BLaER1 (cell line): ENCODE measurements around the gene GDI2.
A peak's percentile ranks its signal among the peaks of the same experiment; 100 is the strongest.
"Not testable (repeated sequence)": the region's sequence is repeated elsewhere in the genome, so short reads cannot be mapped to it uniquely, and the experiment has no call there.

Source experiments
- H3K27ac ChIP-seq: shearing (Covaris generic); formaldehyde crosslinking; 2 replicates; pipeline ENCODE4 v1.8.1; 2022
- H3K27me3 ChIP-seq: shearing (Covaris generic); formaldehyde crosslinking; 2 replicates; pipeline ENCODE4 v1.8.1; 2022
- H3K36me3 ChIP-seq: shearing (Covaris generic); formaldehyde crosslinking; 2 replicates; pipeline ENCODE4 v1.8.1; 2022
- H3K4me1 ChIP-seq: shearing (Covaris generic); formaldehyde crosslinking; 2 replicates; pipeline ENCODE4 v1.8.1; 2022
- H3K4me2 ChIP-seq: shearing (Covaris generic); formaldehyde crosslinking; 2 replicates; pipeline ENCODE4 v1.8.1; 2022
- H3K4me3 ChIP-seq: shearing (Covaris generic); formaldehyde crosslinking; 2 replicates; pipeline ENCODE4 v1.8.1; 2022
- H3K9ac ChIP-seq: shearing (Covaris generic); formaldehyde crosslinking; 2 replicates; pipeline ENCODE4 v1.8.1; 2022
- H3K9me3 ChIP-seq: shearing (Covaris generic); formaldehyde crosslinking; 2 replicates; pipeline ENCODE4 v1.8.1; 2022
- H4K20me1 ChIP-seq: shearing (Covaris generic); formaldehyde crosslinking; 2 replicates; pipeline ENCODE4 v1.8.1; 2022
- Cebpa-rat ChIP-seq: shearing (Covaris generic); IDR thresholded peaks from 2 replicates; pipeline ENCODE4 v1.8.1; 2022

The GDI2 gene

DNA sequence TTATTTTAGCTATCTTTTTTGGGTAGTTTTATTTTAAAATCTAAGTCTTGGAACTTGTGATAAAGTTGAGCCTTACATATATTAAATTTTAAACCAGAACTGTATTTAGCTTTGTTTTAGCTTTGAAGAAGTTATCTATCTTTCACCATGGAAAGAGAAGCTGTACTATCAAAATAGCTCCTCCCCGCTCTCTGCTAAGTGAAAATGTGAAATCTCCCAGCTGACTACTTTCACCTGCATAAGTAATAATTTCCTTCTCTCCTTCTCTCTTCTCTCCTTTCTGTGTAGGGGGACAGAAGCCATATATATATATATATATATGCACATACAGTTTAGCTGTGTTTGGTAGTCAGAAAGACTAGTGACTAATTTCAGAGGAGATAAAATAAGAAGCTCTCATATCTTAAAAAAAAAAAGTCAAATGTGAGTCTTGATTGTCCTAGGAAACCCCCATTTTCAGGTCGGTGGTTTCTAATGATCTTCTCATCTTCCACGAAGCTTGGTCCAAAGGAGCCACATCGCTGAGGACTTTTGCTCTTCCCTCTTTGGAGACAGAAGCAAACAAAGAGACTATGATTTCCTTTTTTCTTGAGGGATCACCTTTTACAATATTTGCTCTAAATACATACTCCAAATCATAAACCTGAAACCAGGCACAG lies 30.6 kb upstream of the GDI2 start:
- Histone ChIP-seq H3K27me3 (no peaks in the 10 kb centered on the region), H3K4me2 (peak overlapping the region; percentile 23; the same call in 1 of the 2 replicates), H3K4me3 (no peak overlapping the region), H3K9ac (no peak overlapping the region), H3K9me3 (no peaks in the 10 kb centered on the region), H3K27ac (no peak overlapping the region), H3K4me1 (peaks cover 62% of the 10 kb centered on the region), H3K36me3 (no peaks in the 10 kb centered on the region), H4K20me1 (no peaks in the 10 kb centered on the region)
- no peak for TF ChIP-seq Cebpa-rat

- Histone ChIP-seq H3K9ac (0 out of 2 replicates have a peak overlapping the region, but pooled peaks have one; percentile 11), H3K4me3 (no peak overlapping the region), H3K36me3 (no peaks in the 10 kb centered on the region), H4K20me1 (no peaks in the 10 kb centered on the region), H3K4me1 (peaks cover 79% of the 10 kb centered on the region), H3K9me3 (no peaks in the 10 kb centered on the region), H3K4me2 (peak overlapping the region; percentile 93), H3K27ac (no peak overlapping the region), H3K27me3 (no peaks in the 10 kb centered on the region)
- no peak for TF ChIP-seq Cebpa-rat
These were observed 28.7 kb upstream of the GDI2 start for GRCh38 chr10:5841965-5842364.

DNA sequence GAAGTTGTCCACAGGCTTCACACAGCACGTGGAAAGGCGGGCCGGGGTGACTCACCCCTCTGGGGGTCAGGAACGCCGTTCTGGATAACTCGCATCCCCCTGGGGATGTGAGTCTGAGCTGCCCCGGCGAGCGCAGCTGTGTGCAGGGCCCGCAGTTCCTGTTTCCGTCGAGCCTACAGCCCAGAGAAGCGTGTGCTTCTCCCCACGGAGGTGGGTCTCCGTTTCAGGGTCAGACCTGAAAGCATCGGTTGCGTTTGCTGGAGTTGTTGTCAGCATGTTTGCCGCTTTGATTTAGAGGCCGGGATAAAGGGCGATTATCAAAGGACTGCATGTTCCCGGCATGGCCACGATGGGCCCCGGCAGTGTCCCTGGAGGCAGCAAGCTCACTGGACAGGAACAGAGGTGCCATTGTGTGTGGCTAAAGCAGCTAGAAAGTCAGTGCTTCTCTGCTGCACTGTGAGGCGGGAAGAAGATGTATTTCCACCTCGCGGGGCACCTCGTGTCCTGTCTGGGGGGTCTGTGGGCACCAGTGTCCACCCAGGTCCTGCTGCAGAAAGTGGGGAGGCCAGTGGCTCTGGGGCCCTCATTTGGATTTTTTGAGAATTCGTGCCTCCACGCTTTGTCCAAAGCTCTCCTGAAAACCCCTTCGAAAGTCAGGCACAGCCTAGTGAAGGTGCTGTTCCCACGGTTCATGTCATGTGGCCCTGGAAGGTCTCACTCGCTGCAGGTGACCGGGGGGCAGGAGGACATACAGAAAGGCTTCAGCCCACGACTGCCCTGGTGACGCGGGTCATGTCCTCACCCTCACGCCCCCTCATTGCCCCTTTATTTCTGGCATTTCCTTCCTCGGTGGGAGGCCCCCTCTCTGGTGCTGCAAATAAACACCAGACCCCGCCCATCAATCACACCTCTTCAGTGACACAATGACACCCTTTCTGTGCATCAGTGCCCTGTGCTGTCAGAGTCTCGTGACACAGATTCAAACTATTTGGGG lies 27.4 kb upstream of the GDI2 start:
- Histone ChIP-seq H3K27me3 (no peaks in the 10 kb centered on the region), H3K4me3 (peak overlapping the region; percentile 60), H3K9ac (peak overlapping the region; percentile 81), H3K9me3 (no peaks in the 10 kb centered on the region), H3K36me3 (no peaks in the 10 kb centered on the region), H3K4me1 (peaks cover 69% of the 10 kb centered on the region), H3K27ac (peak overlapping the region; percentile 95), H4K20me1 (no peaks in the 10 kb centered on the region), H3K4me2 (peak overlapping the region; percentile 93)
- TF ChIP-seq Cebpa-rat, result no peak

DNA sequence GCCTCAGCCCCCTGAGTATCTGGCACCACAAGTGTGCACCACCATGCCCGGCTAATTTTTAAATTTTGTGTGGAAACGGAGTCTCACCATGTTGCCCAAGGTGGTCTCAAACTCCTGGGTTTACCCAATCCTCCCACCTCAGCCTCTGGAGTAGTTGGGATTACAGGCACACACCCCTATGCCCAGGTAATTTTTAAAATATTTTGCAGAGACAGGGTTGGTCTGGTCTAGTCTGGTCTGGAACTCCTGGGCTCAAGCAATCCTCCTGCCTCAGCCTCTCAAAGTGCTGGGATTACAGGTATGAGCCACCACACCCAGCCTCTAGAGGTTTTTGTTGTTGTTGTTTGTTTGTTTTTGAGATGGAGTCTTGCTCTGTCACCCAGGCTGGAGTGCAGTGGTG lies 22.9 kb upstream of the GDI2 start:
- not testable (repeated sequence) for H3K4me2 ChIP-seq, H3K36me3 ChIP-seq, H3K9me3 ChIP-seq, H3K9ac ChIP-seq, H4K20me1 ChIP-seq, H3K27me3 ChIP-seq, H3K4me3 ChIP-seq, H3K27ac ChIP-seq
- H3K4me1 ChIP-seq, result peaks cover 62% of the 10 kb centered on the region

DNA sequence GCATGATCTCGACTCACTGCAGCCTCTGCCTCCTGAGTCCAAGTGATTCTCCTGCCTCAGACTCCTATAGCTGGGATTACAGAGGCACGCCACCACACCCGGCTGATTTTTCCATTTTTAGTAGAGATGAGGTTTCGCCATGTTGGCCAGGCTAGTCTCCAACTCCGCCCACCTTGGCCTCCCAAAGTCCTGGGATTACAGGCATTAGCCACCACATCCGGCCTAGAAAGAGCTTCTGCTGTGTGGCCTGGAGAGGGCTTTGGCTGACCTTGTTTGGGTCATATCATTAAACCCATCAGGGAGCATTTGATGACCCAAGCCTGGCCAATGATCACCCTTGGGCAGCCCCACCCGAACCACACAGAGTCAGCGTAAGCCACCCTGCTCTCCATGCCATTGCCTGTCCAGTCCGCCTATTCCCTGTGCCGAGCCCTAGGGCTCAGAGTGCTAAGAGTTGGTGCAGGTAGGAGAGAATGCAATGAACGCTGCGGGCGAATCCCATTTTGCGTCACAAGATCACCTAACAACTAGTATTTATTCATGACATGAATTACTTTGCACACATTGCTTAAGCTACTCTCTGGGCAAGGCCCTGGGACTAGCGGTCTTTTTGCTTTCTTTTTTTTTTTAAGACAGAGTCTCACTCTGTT lies 22.3 kb upstream of the GDI2 start:
- no peak overlapping the region; the same call in 1 of the 2 replicates for H3K4me2 ChIP-seq
- no peak overlapping the region for H3K27ac ChIP-seq
- no peak for TF ChIP-seq Cebpa-rat
- H3K4me3 ChIP-seq, result no peak overlapping the region
- peaks cover 62% of the 10 kb centered on the region for H3K4me1 ChIP-seq
- no peaks in the 10 kb centered on the region for H3K9me3 ChIP-seq
- no peaks in the 10 kb centered on the region for H4K20me1 ChIP-seq
- no peaks in the 10 kb centered on the region for H3K36me3 ChIP-seq
- no peak overlapping the region for H3K9ac ChIP-seq
- no peaks in the 10 kb centered on the region for H3K27me3 ChIP-seq

GRCh38 chr10:5833814-5834213 lies 20.6 kb upstream of the GDI2 start:
- no peak for TF ChIP-seq Cebpa-rat
- no peak overlapping the region for H3K9ac ChIP-seq

DNA sequence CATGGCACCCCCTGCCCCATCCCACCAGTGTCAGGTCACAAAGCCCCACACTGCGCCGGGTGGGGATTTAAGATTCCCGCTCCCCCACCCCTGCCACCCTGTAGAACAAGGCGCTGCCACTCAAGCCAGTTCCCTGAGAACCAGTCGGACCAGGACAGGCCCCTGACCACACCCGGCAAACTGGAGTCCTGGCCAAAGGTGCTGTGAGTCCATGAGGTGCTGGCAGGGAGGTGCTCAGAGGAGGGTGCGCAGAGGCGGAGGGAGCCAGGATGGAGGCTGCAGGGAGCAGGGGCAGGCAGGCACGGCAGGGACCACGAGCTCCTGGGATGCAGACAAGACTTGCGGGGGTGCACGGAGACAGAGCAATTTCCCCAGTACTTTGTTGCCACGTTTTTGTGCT lies 19.7 kb upstream of the GDI2 start:
- Histone ChIP-seq H3K4me2 (peak overlapping the region; percentile 46), H3K9me3 (no peaks in the 10 kb centered on the region), H3K27ac (no peak overlapping the region), H3K27me3 (no peaks in the 10 kb centered on the region), H3K4me1 (peaks cover 60% of the 10 kb centered on the region), H3K4me3 (no peak overlapping the region), H3K9ac (no peak overlapping the region), H4K20me1 (no peaks in the 10 kb centered on the region), H3K36me3 (no peaks in the 10 kb centered on the region)
- TF ChIP-seq Cebpa-rat, result no peak

More at GRCh38 chr10:5833814-5834213, 20.6 kb upstream of the GDI2 start:
- Histone ChIP-seq H3K4me2 (peak overlapping the region; percentile 46), H3K27ac (no peak overlapping the region), H3K27me3 (no peaks in the 10 kb centered on the region), H3K4me1 (peaks cover 65% of the 10 kb centered on the region), H3K36me3 (no peaks in the 10 kb centered on the region), H3K4me3 (no peak overlapping the region), H4K20me1 (no peaks in the 10 kb centered on the region), H3K9me3 (no peaks in the 10 kb centered on the region)

DNA sequence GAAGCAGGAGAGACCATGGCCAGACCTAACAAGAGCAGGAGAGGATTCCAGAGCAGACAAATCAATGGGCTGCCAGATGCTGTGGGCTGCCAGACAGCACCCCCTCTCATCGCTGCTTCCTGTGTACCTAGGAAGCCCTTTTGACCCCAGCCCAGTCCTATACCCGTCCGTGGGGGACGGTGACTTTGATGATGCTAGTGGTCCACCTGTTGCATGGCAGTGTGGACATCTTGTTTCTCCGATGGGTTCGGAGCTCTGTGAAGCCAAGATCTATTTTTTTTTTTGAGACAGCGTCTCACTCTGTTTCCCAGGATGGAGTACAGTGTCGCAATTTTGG lies 18.2 kb upstream of the GDI2 start:
- H3K9ac ChIP-seq, result peak overlapping the region; percentile 33

GRCh38 chr10:5830629-5831445 lies 17.6 kb upstream of the GDI2 start:
- H3K4me1 ChIP-seq, result peaks cover 53% of the 10 kb centered on the region
- H3K4me2 ChIP-seq, result peak overlapping the region; percentile 77
- H3K27ac ChIP-seq, result peak overlapping the region; percentile 88
- peak overlapping the region; percentile 33 for H3K9ac ChIP-seq
- no peaks in the 10 kb centered on the region for H4K20me1 ChIP-seq
- no peaks in the 10 kb centered on the region for H3K27me3 ChIP-seq
- H3K4me3 ChIP-seq, result 0 out of 2 replicates have a peak overlapping the region, but pooled peaks have one; percentile 25
- H3K9me3 ChIP-seq, result no peaks in the 10 kb centered on the region
- no peaks in the 10 kb centered on the region for H3K36me3 ChIP-seq
- TF ChIP-seq Cebpa-rat, result no peak

More for the DNA sequence above, 18.2 kb upstream of the GDI2 start:
- Histone ChIP-seq H3K4me3 (no peak overlapping the region), H3K27ac (peak overlapping the region; percentile 88), H3K9me3 (no peaks in the 10 kb centered on the region), H3K4me1 (peaks cover 53% of the 10 kb centered on the region), H3K4me2 (peak overlapping the region; percentile 77), H3K36me3 (no peaks in the 10 kb centered on the region), H4K20me1 (no peaks in the 10 kb centered on the region), H3K27me3 (no peaks in the 10 kb centered on the region)
- TF ChIP-seq Cebpa-rat, result no peak
